T-cell (primary cell): ENCODE results near the gene PTPRD. TPM values are rescaled to one million over a fixed set of nuclear protein-coding genes. Genes with fewer than 3 reads are reported as not detected.

ENCODE experiments used
- ATAC-seq, 4 experiments: fragments of 200-7000 bp in 3 of 4; fragments of 150-1000 bp in 1 of 4; cut with Tn5 transposase; replicated peaks in 1 of 4; 1 replicate in 3 of 4; 2 replicates in 1 of 4; pipeline ENCODE4 v1.10.0; 2021; ENCODE audit warnings: moderate library complexity in 3 of 4, mild to moderate bottlenecking in 2 of 4, moderate number of reproducible peaks in 1 of 4
- CTCF ChIA-PET, 2 donors: fragments of 300-600 bp; sonication (Branson Sonifier 250); formaldehyde crosslinking; loops; one replicate each; lab custom pipeline; 2022; ENCODE audit warnings: antibody characterized with exemption in 2 of 2; lab: Charles Lee
- POLR2A ChIA-PET, 2 donors: fragments of 300-600 bp; sonication (Branson Sonifier 250); formaldehyde crosslinking; loops; one replicate each; lab custom pipeline; 2022; ENCODE audit warnings: antibody characterized with exemption in 2 of 2; lab: Charles Lee
- DNase-seq, 35 experiments: peaks; one replicate each; pipeline versions ENCODE4 v3.0.0 to v3.0.0-alpha.2; 2013 to 2023
- H3K27ac ChIP-seq: one replicate; pipeline ENCODE4 v1.5.1; 2013; ENCODE audit warnings: low read length
- H3K27me3 ChIP-seq, 2 experiments: replicated peaks in 1 of 2; 1 replicate in 1 of 2; 2 replicates in 1 of 2; pipeline versions ENCODE4 v1.6.1 to v1.7.0; 2013; ENCODE audit warnings: low read length in 1 of 2, mixed read lengths in 1 of 2; ENCODE audit not compliant: control insufficient read depth in 2 of 2, insufficient read depth in 2 of 2; ENCODE audit errors: extremely low read depth in 1 of 2
- H3K36me3 ChIP-seq, 2 donors: 1 replicate in 1 of 2; 2 replicates in 1 of 2; pipeline versions ENCODE4 v1.6.1 to v1.7.0; 2013; ENCODE audit warnings: low read length in 1 of 2; ENCODE audit not compliant: control insufficient read depth in 2 of 2, insufficient read depth in 1 of 2; ENCODE audit errors: extremely low read depth in 1 of 2
- H3K4me1 ChIP-seq, 2 experiments: 1 replicate in 1 of 2; 2 replicates in 1 of 2; pipeline versions ENCODE4 v1.6.1 to v1.7.0; 2013; ENCODE audit warnings: low read length in 2 of 2, mixed read lengths in 1 of 2; ENCODE audit not compliant: insufficient read depth in 2 of 2, control insufficient read depth in 1 of 2; ENCODE audit errors: extremely low read depth in 1 of 2
- H3K4me3 ChIP-seq, 2 donors: 1 replicate in 1 of 2; 2 replicates in 1 of 2; pipeline versions ENCODE4 v1.5.1 to v1.7.0; 2013; ENCODE audit warnings: mild to moderate bottlenecking in 2 of 2, low read length in 1 of 2, moderate library complexity in 1 of 2; ENCODE audit not compliant: control insufficient read depth in 1 of 2; ENCODE audit errors: extremely low read depth in 1 of 2
- H3K9me3 ChIP-seq: 2 replicates; pipeline ENCODE4 v1.7.0; 2013
- H3K27ac Mint-ChIP-seq, 2 donors: one replicate each; pipeline ENCODE4 v1.8.0; 2020 to 2021; ENCODE audit warnings: mild to moderate bottlenecking in 2 of 2, mixed read lengths in 2 of 2
- H3K27me3 Mint-ChIP-seq, 2 donors: one replicate each; pipeline ENCODE4 v1.8.0; 2021 to 2022; ENCODE audit warnings: mixed read lengths in 2 of 2
- H3K36me3 Mint-ChIP-seq: one replicate; pipeline ENCODE4 v1.8.0; 2021; ENCODE audit warnings: mixed read lengths
- H3K4me1 Mint-ChIP-seq, 3 donors: one replicate each; pipeline ENCODE4 v1.8.0; 2020 to 2022; ENCODE audit warnings: mixed read lengths in 3 of 3, mild to moderate bottlenecking in 1 of 3
- H3K4me3 Mint-ChIP-seq, 3 donors: one replicate each; pipeline ENCODE4 v1.8.0; 2020 to 2022; ENCODE audit warnings: mild to moderate bottlenecking in 3 of 3, mixed read lengths in 3 of 3, moderate library complexity in 3 of 3
- H3K9me3 Mint-ChIP-seq, 3 donors: one replicate each; pipeline ENCODE4 v1.8.0; 2020 to 2022; ENCODE audit warnings: mixed read lengths in 3 of 3
- WGBS: methylation state at CpG from one replicate; pipeline ENCODE4 v1.1.5; 2013; ENCODE audit warnings: missing lambda C conversion rate; ENCODE audit not compliant: insufficient coverage; 5-methylcytosine and 5-hydroxymethylcytosine counted together
- total RNA-seq, 35 experiments: library from RNA in 6 of 35; stranded (reverse) in 6 of 35; fragments of 120-200 nt in 1 of 35; gene quantifications; one replicate each; pipeline versions ENCODE4 v1.2.1 to v1.2.4 and lab custom pipeline; 2013 to 2026

PTPRD gene
- total RNA-seq, 5 donors from 2014 or later (not counting 1 experiment from before 2014, with no cell fraction given), result 0.13 to 0.61 (median 0.38) TPM; not detected in 2

DNA sequence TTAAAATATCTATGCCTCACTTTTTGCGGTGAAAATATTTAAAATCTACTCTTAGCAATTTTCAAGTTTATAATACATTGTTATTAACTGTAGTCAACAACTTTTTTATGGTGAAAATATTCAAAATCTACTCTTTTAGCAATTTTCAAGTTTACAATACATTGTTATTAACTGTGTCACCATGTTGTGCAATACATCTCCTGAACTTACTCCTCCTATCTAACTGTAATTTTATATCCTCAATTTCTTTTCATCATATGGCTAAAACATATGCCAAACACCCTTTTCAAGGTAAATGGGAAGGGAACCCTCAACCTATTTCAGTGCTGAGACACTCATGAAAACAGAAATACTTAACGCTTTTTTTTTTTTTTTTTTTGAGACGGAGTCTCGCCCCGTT lies 1830.6 kb downstream of the PTPRD start:
- H3K4me3 ChIP-seq, result no peak overlapping the region
- no CpG with 5 or more reads among the region's 5 CpGs for WGBS
- Mint-ChIP-seq H3K27me3 (no peaks in the 10 kb centered on the region), H3K4me1 (no peaks in the 10 kb centered on the region), H3K36me3 (no peaks in the 10 kb centered on the region), H3K27ac (no peak overlapping the region), H3K4me3 (no peak overlapping the region), H3K9me3 (no peaks in the 10 kb centered on the region)
- no peaks in the 10 kb centered on the region for H3K4me1 ChIP-seq
- H3K36me3 ChIP-seq, result no peaks in the 10 kb centered on the region
- H3K9me3 ChIP-seq, result no peaks in the 10 kb centered on the region
- H3K27ac ChIP-seq, result no peak overlapping the region
- ATAC-seq, result no peak
- no peaks in the 10 kb centered on the region for H3K27me3 ChIP-seq
- DNase-seq, result no peak
- POLR2A ChIA-PET, result no interaction called here
- CTCF ChIA-PET, result no interaction called here

DNA sequence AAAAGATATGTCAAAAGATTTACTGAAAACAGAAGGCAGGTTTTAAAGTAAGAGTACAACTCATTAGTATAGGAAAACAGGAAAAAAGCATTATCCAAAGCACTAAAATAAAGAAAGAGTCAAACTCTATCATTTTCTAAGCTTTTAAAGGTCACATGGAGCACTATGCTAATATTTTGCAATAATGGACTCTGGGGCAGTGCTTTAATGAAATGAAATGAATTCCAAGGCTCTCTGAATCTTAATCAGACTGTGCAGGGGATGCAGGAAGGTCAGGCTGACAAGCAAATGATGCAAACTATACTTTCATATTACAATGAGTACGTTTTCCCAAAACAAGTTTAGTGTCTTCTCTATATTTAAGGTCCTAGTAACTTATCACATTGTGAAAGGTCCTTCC lies 1831.3 kb downstream of the PTPRD start:
- DNase-seq (no peak), ATAC-seq (no peak)
- Histone ChIP-seq H3K27me3 (no peaks in the 10 kb centered on the region), H3K9me3 (no peaks in the 10 kb centered on the region), H3K36me3 (no peaks in the 10 kb centered on the region), H3K27ac (no peak overlapping the region), H3K4me3 (no peak overlapping the region), H3K4me1 (no peaks in the 10 kb centered on the region)
- POLR2A ChIA-PET, result no interaction called here
- no peaks in the 10 kb centered on the region for H3K9me3 Mint-ChIP-seq
- no peaks in the 10 kb centered on the region for H3K27me3 Mint-ChIP-seq
- H3K4me1 Mint-ChIP-seq, result no peaks in the 10 kb centered on the region
- no peaks in the 10 kb centered on the region for H3K36me3 Mint-ChIP-seq
- CTCF ChIA-PET, result no interaction called here
- H3K27ac Mint-ChIP-seq, result no peak overlapping the region
- no peak overlapping the region for H3K4me3 Mint-ChIP-seq
- whole genome bisulfite sequencing, result no CpG with 5 or more reads among the region's 1 CpG

DNA sequence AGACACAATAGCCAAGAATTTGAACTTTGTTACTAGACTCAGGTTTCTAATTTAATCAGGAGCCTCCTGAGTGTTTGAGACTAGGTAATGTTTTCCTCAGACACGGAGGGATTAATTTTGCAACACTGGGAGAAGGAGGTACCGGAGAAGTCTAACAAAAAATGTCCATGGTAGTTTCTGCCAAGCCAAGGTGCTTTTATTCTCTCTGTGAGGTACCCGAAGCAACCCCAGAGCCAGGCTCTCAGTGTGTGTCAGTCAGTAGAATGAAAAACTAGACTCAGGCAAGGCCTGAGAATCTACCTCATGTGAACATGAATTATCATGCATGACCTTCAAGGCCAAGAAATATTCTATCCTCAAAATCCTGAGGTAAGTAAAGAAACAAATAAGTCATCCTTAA lies 1832.4 kb downstream of the PTPRD start:
- ATAC-seq, result no peak
- H3K27ac Mint-ChIP-seq, result no peak overlapping the region
- H3K4me3 ChIP-seq, result no peak overlapping the region
- no peaks in the 10 kb centered on the region for H3K27me3 ChIP-seq
- H3K27ac ChIP-seq, result no peak overlapping the region
- no peaks in the 10 kb centered on the region for H3K9me3 Mint-ChIP-seq
- H3K36me3 Mint-ChIP-seq, result no peaks in the 10 kb centered on the region
- H3K27me3 Mint-ChIP-seq, result no peaks in the 10 kb centered on the region
- no peak for DNase-seq
- ChIA-PET CTCF (no interaction called here), POLR2A (no interaction called here)
- H3K4me1 ChIP-seq, result no peaks in the 10 kb centered on the region
- H3K36me3 ChIP-seq, result no peaks in the 10 kb centered on the region
- H3K4me3 Mint-ChIP-seq, result no peak overlapping the region
- H3K9me3 ChIP-seq, result no peaks in the 10 kb centered on the region
- 80% methylated on average over 3 of the region's 3 CpGs for WGBS
- H3K4me1 Mint-ChIP-seq, result no peaks in the 10 kb centered on the region

DNA sequence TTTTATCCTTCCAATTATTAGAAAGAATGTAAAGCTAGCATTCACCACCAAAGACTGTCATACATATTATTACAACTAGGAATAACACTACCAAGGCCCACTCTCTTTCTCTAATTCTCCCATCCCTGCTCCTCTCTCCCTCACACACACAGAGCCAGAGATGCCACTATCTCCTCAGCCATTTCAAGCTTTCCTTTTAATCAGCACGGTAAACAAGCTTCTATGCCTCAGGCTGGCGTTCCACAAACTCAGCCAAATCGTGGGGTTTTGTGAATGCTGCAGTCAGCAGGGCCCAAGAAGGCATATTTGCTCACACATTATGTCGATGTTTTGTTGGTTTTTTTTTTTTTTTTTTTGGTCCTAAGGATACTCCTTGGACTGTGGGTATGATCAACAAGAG lies 1833.3 kb downstream of the PTPRD start:
- DNase-seq (no peak), ATAC-seq (no peak)
- Histone ChIP-seq H3K4me1 (no peaks in the 10 kb centered on the region), H3K4me3 (no peak overlapping the region), H3K36me3 (no peaks in the 10 kb centered on the region), H3K9me3 (no peaks in the 10 kb centered on the region), H3K27me3 (no peaks in the 10 kb centered on the region), H3K27ac (no peak overlapping the region)
- Mint-ChIP-seq H3K4me3 (no peak overlapping the region), H3K27ac (no peak overlapping the region), H3K27me3 (no peaks in the 10 kb centered on the region), H3K9me3 (no peaks in the 10 kb centered on the region), H3K4me1 (no peaks in the 10 kb centered on the region), H3K36me3 (no peaks in the 10 kb centered on the region)
- CTCF ChIA-PET, result no interaction called here
- WGBS, result 92% methylated on average over 3 of the region's 4 CpGs
- POLR2A ChIA-PET, result interaction anchor here in 1 of 2 donors (0.6 kb wide), 1 partner anchor 11 kb away, joined by 3 read pairs; no protein-coding TSS in a partner anchor

DNA sequence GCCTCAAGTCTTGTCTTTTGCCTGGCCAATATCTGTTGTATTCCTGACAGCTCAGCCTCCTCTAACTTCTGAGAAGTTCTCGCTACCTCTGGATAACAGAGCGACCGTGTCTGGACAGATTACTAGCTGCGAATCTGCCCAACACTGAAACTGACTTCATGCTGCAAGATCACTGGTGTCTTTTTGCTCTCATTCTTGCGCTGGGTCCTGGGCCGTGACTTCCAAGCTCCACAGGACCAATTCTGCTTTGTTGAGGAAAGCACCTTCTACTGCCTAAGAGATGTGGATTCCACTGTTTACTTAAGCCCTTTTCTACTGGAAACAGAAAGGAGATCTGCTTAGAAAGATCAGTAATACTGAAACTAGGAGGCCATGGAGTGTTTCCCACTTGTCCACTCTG lies 1834.4 kb downstream of the PTPRD start:
- H3K9me3 ChIP-seq, result no peaks in the 10 kb centered on the region
- ChIA-PET CTCF (no interaction called here), POLR2A (no interaction called here)
- H3K27ac ChIP-seq, result no peak overlapping the region
- H3K4me1 ChIP-seq, result no peaks in the 10 kb centered on the region
- 78% methylated on average over 3 of the region's 6 CpGs for WGBS
- no peaks in the 10 kb centered on the region for H3K27me3 ChIP-seq
- Mint-ChIP-seq H3K27ac (no peak overlapping the region), H3K36me3 (no peaks in the 10 kb centered on the region), H3K4me3 (no peak overlapping the region), H3K4me1 (no peaks in the 10 kb centered on the region), H3K27me3 (no peaks in the 10 kb centered on the region), H3K9me3 (no peaks in the 10 kb centered on the region)
- H3K4me3 ChIP-seq, result no peak overlapping the region
- H3K36me3 ChIP-seq, result no peaks in the 10 kb centered on the region
- ATAC-seq, result no peak
- no peak for DNase-seq

DNA sequence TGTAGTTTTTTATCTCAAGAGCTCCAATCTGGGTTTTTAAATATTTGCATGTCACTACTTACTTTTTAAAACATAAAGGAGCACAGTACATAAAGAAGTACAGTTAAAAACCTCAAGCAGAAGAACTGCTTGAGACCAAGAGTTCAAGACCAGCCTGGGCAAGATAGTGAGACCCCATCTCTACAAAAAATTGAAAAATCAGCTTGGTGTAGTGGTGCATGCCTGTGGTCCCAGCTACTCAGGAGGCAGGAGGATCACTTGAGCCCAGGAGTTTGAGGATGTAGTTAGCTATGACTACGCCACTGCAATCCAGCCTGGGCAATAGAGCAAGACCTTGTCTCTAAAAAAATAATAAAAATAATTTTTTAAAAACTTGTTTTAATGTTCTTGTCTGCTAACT lies 1840.5 kb downstream of the PTPRD start:
- DNase-seq, result no peak
- WGBS, result no CpG with 5 or more reads among the region's 1 CpG
- no peaks in the 10 kb centered on the region for H3K27me3 Mint-ChIP-seq
- H3K4me3 ChIP-seq, result no peak overlapping the region
- no peaks in the 10 kb centered on the region for H3K9me3 ChIP-seq
- no peak for ATAC-seq
- no peak overlapping the region for H3K4me3 Mint-ChIP-seq
- ChIA-PET POLR2A (no interaction called here), CTCF (interaction anchor here in 1 of 2 donors (0.6 kb wide), 1 partner anchor 227 kb away, joined by 8 read pairs; no protein-coding TSS in a partner anchor)
- no peaks in the 10 kb centered on the region for H3K9me3 Mint-ChIP-seq
- H3K4me1 ChIP-seq, result no peaks in the 10 kb centered on the region
- no peak overlapping the region for H3K27ac ChIP-seq
- H3K36me3 ChIP-seq, result no peaks in the 10 kb centered on the region
- H3K4me1 Mint-ChIP-seq, result no peaks in the 10 kb centered on the region
- no peaks in the 10 kb centered on the region for H3K36me3 Mint-ChIP-seq
- H3K27me3 ChIP-seq, result no peaks in the 10 kb centered on the region
- no peak overlapping the region for H3K27ac Mint-ChIP-seq

- H3K27ac ChIP-seq, result no peak overlapping the region
- ATAC-seq (no peak), DNase-seq (no peak)
- Mint-ChIP-seq H3K36me3 (no peaks in the 10 kb centered on the region), H3K4me1 (no peaks in the 10 kb centered on the region), H3K27me3 (no peaks in the 10 kb centered on the region), H3K9me3 (no peaks in the 10 kb centered on the region), H3K27ac (no peak overlapping the region), H3K4me3 (no peak overlapping the region)
- ChIA-PET CTCF (interaction anchor here in 1 of 2 donors (0.6 kb wide), 1 partner anchor 22 kb away, joined by 4 read pairs; no protein-coding TSS in a partner anchor), POLR2A (no interaction called here)
- no peaks in the 10 kb centered on the region for H3K27me3 ChIP-seq
- no CpG with 5 or more reads among the region's 4 CpGs for WGBS
- H3K4me3 ChIP-seq, result no peak overlapping the region
- no peaks in the 10 kb centered on the region for H3K36me3 ChIP-seq
- no peaks in the 10 kb centered on the region for H3K9me3 ChIP-seq
- no peaks in the 10 kb centered on the region for H3K4me1 ChIP-seq
Observed at GRCh38 chr9:8769153-8769552, 1843.6 kb downstream of the PTPRD start.
